Measurements from ENCODE around the gene IFNAR1. TPM values are rescaled to one million over a fixed set of nuclear protein-coding genes. Genes with fewer than 3 reads are reported as not detected.
A peak's percentile ranks its signal among the peaks of the same experiment; 100 is the strongest.

IFNAR1 gene
- total RNA-seq, 4 donors from 2014 or later = 17.0 to 19.4 (median 19.0) TPM

GRCh38 chr21:33394260-33394659, 69.5 kb downstream of the IFNAR1 start:
- intact Hi-C loops (cut with DNase I; ENCODE audit: low total_unique reads) = no loop called here
- TF ChIP-seq POLR2A (IDR thresholded peaks at IDR 0.05) (no peak), CTCF (IDR thresholded peaks at IDR 0.05) (no peak)
- no peak overlapping the region for H3K4me3 ChIP-seq (ENCODE audit: low read depth, poor library complexity, severe bottlenecking)
- WGBS, 2 donors = 75 to 85% methylated on average over 8 of the region's 8 CpGs
- peak in 1 of 2 donors; percentile 67 for DNase-seq (ENCODE audit: low spot score in 2 of 2)

DNA sequence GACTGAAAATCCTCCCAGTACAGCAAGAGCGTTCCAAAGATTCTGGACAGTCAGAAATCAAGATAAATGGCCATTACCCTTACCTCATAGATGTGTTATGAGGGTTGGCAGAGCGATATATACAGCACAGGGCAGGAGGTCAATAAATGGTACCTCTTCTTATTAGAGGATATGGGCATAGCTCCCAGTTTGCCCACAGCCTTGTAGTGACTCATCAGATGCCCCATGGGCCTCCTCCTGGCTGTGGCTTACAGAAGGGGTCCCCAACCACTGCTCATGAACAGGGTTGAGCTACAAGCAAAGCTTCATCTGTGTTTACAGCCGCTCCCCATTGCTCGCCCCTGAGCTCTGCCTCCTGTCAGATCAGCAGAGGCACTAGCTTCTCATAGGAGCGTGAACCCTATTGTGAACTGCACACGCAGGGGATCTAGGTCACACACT, 71.1 kb downstream of the IFNAR1 start:
- no peak for DNase-seq (ENCODE audit: low spot score in 2 of 2)
- WGBS, 2 donors = 82 to 83% methylated on average over 6 of the region's 6 CpGs
- H3K4me3 ChIP-seq (ENCODE audit: low read depth, poor library complexity, severe bottlenecking) = no peak overlapping the region
- intact Hi-C loops (cut with DNase I; ENCODE audit: low total_unique reads) = no loop called here
- TF ChIP-seq CTCF (IDR thresholded peaks at IDR 0.05) = no peak
- no peak for TF ChIP-seq POLR2A (IDR thresholded peaks at IDR 0.05)

- intact Hi-C loops (cut with DNase I; ENCODE audit: low total_unique reads) = no loop called here
- WGBS, 2 donors = 87 to 96% methylated on average over 6 of the region's 6 CpGs
- TF ChIP-seq POLR2A (IDR thresholded peaks at IDR 0.05) = no peak
- TF ChIP-seq CTCF (IDR thresholded peaks at IDR 0.05) = no peak
Observed at GRCh38 chr21:33396436-33396835, 71.7 kb downstream of the IFNAR1 start.

GRCh38 chr21:33396951-33397350, 72.2 kb downstream of the IFNAR1 start:
- no peak overlapping the region for H3K4me3 ChIP-seq (ENCODE audit: low read depth, poor library complexity, severe bottlenecking)
- intact Hi-C loops (cut with DNase I; ENCODE audit: low total_unique reads) = no loop called here
- DNase-seq (ENCODE audit: low spot score in 2 of 2) = no peak
- 57 to 61% methylated on average over 5 of the region's 5 CpGs for WGBS, 2 donors
- no peak for TF ChIP-seq CTCF (IDR thresholded peaks at IDR 0.05)
- TF ChIP-seq POLR2A (IDR thresholded peaks at IDR 0.05) = no peak

More at GRCh38 chr21:33396436-33396835, 71.7 kb downstream of the IFNAR1 start:
- H3K4me3 ChIP-seq (ENCODE audit: low read depth, poor library complexity, severe bottlenecking) = no peak overlapping the region
- DNase-seq (ENCODE audit: low spot score in 2 of 2) = no peak

GRCh38 chr21:33397717-33398116, 72.9 kb downstream of the IFNAR1 start:
- TF ChIP-seq POLR2A (IDR thresholded peaks at IDR 0.05) = no peak
- 93 to 96% methylated on average over 3 of the region's 3 CpGs for WGBS, 2 donors
- intact Hi-C loops (cut with DNase I; ENCODE audit: low total_unique reads) = no loop called here
- H3K4me3 ChIP-seq (ENCODE audit: low read depth, poor library complexity, severe bottlenecking) = no peak overlapping the region
- no peak for DNase-seq (ENCODE audit: low spot score in 2 of 2)

GRCh38 chr21:33398361-33398760, 73.6 kb downstream of the IFNAR1 start:
- no peak overlapping the region for H3K4me3 ChIP-seq (ENCODE audit: low read depth, poor library complexity, severe bottlenecking)
- TF ChIP-seq POLR2A (IDR thresholded peaks at IDR 0.05) = no peak
- DNase-seq (ENCODE audit: low spot score in 2 of 2) = no peak
- intact Hi-C loops (cut with DNase I; ENCODE audit: low total_unique reads) = no loop called here
- WGBS, 2 donors = 85% methylated on average over 5 of the region's 5 CpGs

DNA sequence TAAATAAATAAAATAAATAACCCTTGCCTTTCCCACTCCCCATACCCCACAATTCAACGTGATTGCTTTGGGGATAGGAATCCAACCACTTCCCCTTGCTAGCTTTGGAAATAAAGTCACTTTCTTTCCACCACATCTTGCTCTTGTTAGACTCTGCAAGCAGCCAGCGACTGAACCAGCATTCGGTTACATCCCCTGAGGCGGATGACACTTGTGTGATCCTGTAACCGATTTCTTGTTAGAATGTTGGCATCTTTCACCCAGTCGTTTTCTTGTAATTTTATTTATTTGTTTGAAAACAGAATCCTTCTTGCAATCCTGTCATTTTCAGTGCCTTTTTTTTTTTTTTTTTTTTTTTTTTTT, 76.8 kb downstream of the IFNAR1 start:
- H3K4me3 ChIP-seq (ENCODE audit: low read depth, poor library complexity, severe bottlenecking) = no peak overlapping the region
- DNase-seq (ENCODE audit: low spot score in 2 of 2) = peak in 1 of 2 donors; percentile 47
- intact Hi-C loops (cut with DNase I; ENCODE audit: low total_unique reads) = no loop called here
- 25 to 33% methylated on average over 6 of the region's 6 CpGs for WGBS, 2 donors
- no peak for TF ChIP-seq POLR2A (IDR thresholded peaks at IDR 0.05)
- no peak for TF ChIP-seq CTCF (IDR thresholded peaks at IDR 0.05)
